Body of pancreas (tissue), 4 donors: ENCODE measurements around the gene BARX2. TPM values are rescaled to one million over a fixed set of nuclear protein-coding genes. Genes with fewer than 3 reads are reported as not detected.

Experiments
- ATAC-seq: fragments of 150-250 bp; one replicate; pipeline ENCODE4 v1.9.1; 2016
- DNase-seq, 4 donors: peaks; one replicate each; pipeline ENCODE4 v3.0.0-alpha.2; 2019
- H3K27ac ChIP-seq, 4 donors: fragments of 200-600 bp; sonication (generic); 1 replicate in 3 of 4; 2 replicates in 1 of 4; pipeline versions ENCODE4 v1.5.1 to v1.6.1; 2016 to 2019; ENCODE audit warnings: mild to moderate bottlenecking in 1 of 4, mixed read lengths in 1 of 4, moderate library complexity in 1 of 4
- H3K27me3 ChIP-seq, 2 donors: fragments of 200-600 bp; sonication (generic); one replicate each; pipeline ENCODE4 v1.6.0; 2016; ENCODE audit warnings: mild to moderate bottlenecking in 1 of 2
- H3K36me3 ChIP-seq, 2 donors: fragments of 200-600 bp; sonication (generic); replicated peaks in 1 of 2; 2 replicates each; pipeline ENCODE4 v1.5.1; 2016; ENCODE audit warnings: low read depth in 2 of 2; ENCODE audit not compliant: insufficient read depth in 1 of 2
- H3K4me1 ChIP-seq: fragments of 200-600 bp; sonication (generic); one replicate; pipeline ENCODE4 v1.6.0; 2016
- H3K4me3 ChIP-seq, 2 donors: fragments of 200-600 bp; sonication (generic); 1 replicate in 1 of 2; 2 replicates in 1 of 2; pipeline ENCODE4 v1.5.1; 2016 to 2019
- H3K9me3 ChIP-seq, 3 donors: fragments of 200-600 bp; sonication (generic); 1 replicate in 2 of 3; 2 replicates in 1 of 3; pipeline ENCODE4 v1.5.1; 2016
- POLR2A ChIP-seq, 3 donors: fragments of 450-650 bp; IDR thresholded peaks; one replicate each; pipeline ENCODE4 v1.6.1; 2016; ENCODE audit warnings: antibody characterized with exemption in 3 of 3, mild to moderate bottlenecking in 2 of 3
- WGBS, 2 donors: methylation state at CpG; one replicate each; pipeline ENCODE4 v1.1.5; 2017; 5-methylcytosine and 5-hydroxymethylcytosine counted together
- intact Hi-C: fragments of 100-400 bp; cut with DNase I; formaldehyde crosslinking; loops from one replicate; pipeline ENCODE4 v1.15.1; 2023
- total RNA-seq, 2 donors: library from RNA; depleted of rRNA; stranded (reverse); fragments of >200 nt; gene quantifications; one replicate each; pipeline ENCODE4 v1.1.0, GENCODE V29; 2016
- TF ChIP-seq, protein P1 (sequence below), 7 experiments: fragments of 450-650 bp in 4 of 7; fragments of 200-600 bp in 3 of 7; sonication (generic) in 3 of 7; IDR thresholded peaks; one replicate each; pipeline ENCODE4 v1.5.1; 2016 to 2019; ENCODE audit warnings: antibody characterized with exemption in 7 of 7

BARX2 gene
- total RNA-seq, 2 donors from 2014 or later: 1.8 to 6.6 TPM

DNA sequence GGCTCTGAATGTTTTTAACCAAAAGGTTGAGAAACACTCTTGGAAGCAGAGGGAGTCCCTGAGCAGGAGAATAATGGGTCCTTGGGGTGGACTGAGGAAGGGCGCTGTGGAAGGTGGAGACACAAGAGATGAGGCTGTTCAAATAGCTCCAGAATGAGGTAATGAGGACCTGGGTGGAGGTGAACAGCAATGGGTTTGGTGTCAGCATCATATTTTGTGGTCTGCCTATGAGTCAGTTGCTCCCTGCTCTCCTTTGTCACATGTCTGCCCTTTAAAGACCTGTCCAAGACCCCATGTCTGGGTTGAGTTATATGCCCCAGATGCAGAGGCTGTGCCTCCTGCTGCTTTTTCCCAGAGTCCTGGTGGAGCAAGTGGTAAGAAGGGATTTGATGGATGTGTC lies 113.6 kb downstream of the BARX2 start:
- WGBS, 2 donors: 59 to 71% methylated on average over 1 of the region's 1 CpG
- Histone ChIP-seq H3K36me3 (no peaks in the 10 kb centered on the region), H3K27me3 (no peaks in the 10 kb centered on the region), H3K4me1 (no peaks in the 10 kb centered on the region), H3K27ac (no peak overlapping the region), H3K4me3 (no peak overlapping the region), H3K9me3 (no peaks in the 10 kb centered on the region)
- no peak for TF ChIP-seq POLR2A (IDR thresholded peaks at IDR 0.05)
- TF ChIP-seq, protein P1, sequence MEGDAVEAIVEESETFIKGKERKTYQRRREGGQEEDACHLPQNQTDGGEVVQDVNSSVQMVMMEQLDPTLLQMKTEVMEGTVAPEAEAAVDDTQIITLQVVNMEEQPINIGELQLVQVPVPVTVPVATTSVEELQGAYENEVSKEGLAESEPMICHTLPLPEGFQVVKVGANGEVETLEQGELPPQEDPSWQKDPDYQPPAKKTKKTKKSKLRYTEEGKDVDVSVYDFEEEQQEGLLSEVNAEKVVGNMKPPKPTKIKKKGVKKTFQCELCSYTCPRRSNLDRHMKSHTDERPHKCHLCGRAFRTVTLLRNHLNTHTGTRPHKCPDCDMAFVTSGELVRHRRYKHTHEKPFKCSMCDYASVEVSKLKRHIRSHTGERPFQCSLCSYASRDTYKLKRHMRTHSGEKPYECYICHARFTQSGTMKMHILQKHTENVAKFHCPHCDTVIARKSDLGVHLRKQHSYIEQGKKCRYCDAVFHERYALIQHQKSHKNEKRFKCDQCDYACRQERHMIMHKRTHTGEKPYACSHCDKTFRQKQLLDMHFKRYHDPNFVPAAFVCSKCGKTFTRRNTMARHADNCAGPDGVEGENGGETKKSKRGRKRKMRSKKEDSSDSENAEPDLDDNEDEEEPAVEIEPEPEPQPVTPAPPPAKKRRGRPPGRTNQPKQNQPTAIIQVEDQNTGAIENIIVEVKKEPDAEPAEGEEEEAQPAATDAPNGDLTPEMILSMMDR (IDR thresholded peaks at IDR 0.05): no peak
- ATAC-seq: no peak
- no peak for DNase-seq
- intact Hi-C loops: no loop called here

DNA sequence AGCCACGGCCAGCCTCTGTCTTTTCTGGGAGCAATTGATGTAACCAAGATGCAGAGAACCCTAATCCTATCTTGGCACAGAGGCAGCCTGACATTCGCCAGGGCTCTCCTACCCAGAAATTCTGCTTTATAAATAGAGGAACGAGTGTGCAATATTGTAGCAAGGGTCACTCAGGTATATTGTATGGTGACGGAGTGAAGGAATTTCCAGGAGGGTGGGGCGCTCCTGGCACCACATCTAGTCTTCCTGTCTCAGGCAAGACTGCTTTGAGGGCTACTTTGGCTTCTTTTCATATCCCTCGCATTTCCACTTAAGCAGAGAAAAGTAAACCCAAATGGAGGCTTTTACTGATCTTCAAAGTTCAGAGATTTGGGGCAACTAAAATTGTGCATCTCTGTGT lies 114.4 kb downstream of the BARX2 start:
- Histone ChIP-seq H3K27ac (no peak overlapping the region), H3K9me3 (no peaks in the 10 kb centered on the region), H3K36me3 (no peaks in the 10 kb centered on the region), H3K27me3 (no peaks in the 10 kb centered on the region), H3K4me1 (no peaks in the 10 kb centered on the region), H3K4me3 (no peak overlapping the region)
- intact Hi-C loops: no loop called here
- ATAC-seq (no peak), DNase-seq (no peak)
- WGBS, 2 donors: 53 to 60% methylated on average over 6 of the region's 6 CpGs
- TF ChIP-seq, protein P1 (IDR thresholded peaks at IDR 0.05): no peak
- no peak for TF ChIP-seq POLR2A (IDR thresholded peaks at IDR 0.05)

DNA sequence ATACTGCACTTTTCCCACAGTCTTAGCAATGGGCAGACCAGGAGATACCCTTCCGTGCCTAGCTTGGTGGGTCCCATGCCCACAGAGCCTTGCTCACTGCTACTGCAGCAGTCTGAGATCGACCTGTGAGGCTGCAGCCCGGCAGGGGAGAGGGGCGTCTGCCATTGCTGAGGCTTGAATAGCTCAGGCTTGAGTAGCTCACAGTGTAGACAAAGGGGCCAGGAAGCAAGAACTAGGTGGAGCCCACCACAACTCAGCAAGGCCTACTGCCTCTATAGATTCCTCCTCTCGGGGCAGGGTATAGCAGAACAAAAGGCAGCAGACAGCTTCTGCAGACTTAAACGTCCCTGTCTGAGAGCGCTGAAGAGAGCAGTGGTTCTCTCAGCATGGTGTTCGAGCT lies 118.1 kb downstream of the BARX2 start:
- no peaks in the 10 kb centered on the region for H3K27me3 ChIP-seq
- ATAC-seq (no peak), DNase-seq (no peak)
- no peaks in the 10 kb centered on the region for H3K36me3 ChIP-seq
- H3K4me3 ChIP-seq: no peak overlapping the region
- H3K9me3 ChIP-seq: no peaks in the 10 kb centered on the region
- TF ChIP-seq, protein P1 (IDR thresholded peaks at IDR 0.05): no peak
- TF ChIP-seq POLR2A (IDR thresholded peaks at IDR 0.05): no peak
- intact Hi-C loops: no loop called here
- H3K4me1 ChIP-seq: no peaks in the 10 kb centered on the region
- H3K27ac ChIP-seq: no peak overlapping the region
- 74 to 79% methylated on average over 6 to 8 of the region's 8 CpGs for WGBS, 2 donors

Other genes starting within 250 kb of the BARX2 start
- gene ARHGAP32, start 183.5 kb upstream of the BARX2 start, total RNA-seq: 10 to 100 TPM; 26.0 to 30.4 TPM